ENCODE measurements around the gene LYSET.
"Not testable (repeated sequence)": the region's sequence is repeated elsewhere in the genome, so short reads cannot be mapped to it uniquely, and the experiment has no call there.

Gene LYSET

DNA sequence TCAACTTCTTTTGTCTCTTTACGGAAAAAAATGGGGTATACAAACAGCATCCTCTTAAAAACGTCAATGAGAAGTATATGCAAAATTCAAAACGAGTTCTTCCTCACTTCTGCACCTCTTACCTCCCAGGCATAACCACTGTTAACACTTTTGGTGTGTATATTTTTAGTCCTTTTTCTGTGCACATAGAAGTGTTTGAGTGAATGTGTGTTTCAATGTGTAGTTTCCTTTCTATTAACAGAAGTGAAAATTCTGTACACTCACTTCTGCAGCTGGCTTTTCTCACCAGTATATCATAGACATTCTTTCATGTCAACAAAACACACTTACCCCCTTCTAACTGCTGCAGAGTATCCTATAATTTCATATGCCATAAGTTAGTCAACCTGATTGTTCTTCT lies 27.3 kb downstream of the LYSET start:
- Histone ChIP-seq H3K27ac (no peak overlapping the region), H3K4me3 (no peak overlapping the region)

DNA sequence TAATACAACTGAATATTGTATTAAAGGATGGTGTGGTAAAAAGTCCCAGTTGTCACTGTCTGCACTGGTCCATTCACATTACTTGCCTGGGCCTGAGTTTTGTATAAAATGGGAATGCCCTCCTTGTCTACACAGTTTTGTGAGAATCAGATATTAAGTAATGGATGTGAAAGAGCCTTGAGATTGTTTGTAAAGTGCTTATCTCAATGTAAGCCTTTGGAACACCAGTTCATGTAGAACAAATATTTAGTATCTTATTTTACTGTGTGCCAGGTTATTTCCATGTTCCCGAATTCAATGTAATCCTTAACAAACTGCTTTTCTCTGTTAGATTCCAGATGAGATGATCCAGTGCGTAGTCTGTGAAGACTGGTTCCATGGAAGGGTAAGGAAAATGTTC lies 29.5 kb downstream of the LYSET start:
- Histone ChIP-seq H3K27ac (no peak overlapping the region), H3K4me3 (no peak overlapping the region)

DNA sequence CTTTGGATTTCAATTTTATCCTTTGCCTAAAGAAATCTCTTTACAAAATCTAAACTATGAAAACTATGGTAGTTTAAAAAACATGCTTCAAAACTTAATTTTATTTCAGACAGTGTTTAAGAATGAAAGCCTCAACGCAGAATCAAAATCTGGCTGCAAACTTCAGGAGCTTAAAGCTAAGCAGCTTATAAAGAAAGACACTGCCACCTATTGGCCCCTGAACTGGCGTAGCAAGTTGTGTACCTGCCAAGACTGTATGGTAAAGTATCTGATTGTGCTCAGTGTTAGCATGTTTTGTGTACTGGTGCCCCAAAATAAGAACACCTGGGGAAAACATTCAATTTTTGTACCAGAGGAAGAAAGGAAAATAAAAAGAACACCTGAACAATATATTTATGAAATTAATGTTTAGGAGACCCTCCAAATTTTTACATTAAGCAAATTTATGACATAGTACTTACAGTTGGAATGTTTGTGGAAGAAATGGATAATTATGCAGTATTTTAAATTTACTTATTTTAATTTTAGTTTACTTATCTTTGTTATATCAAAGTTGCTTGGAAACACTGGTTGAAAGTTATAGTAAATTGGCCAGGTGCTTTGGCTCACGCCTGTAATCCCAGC lies 34.1 kb downstream of the LYSET start:
- Histone ChIP-seq H3K4me3 (no peak overlapping the region), H3K27ac (no peak overlapping the region)

DNA sequence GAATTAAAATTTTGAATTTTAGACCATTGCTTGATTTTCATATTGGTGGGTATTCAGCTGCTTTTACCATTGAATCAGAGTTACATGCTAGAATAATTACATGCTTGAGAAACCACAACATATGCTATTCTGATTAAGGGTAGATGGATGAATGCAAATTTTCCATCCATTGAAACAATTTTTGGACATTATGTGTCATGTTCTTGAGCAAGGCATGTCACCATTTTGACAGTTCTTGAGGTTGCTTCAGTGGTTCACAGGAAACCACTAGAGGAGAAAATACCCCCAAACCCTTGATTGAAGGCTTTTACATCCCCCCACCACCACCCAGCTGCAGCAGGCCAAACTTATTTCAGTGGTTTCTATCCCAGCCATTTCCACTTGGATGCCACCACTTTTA lies 35.4 kb downstream of the LYSET start:
- H3K4me3 ChIP-seq = no peak overlapping the region

DNA sequence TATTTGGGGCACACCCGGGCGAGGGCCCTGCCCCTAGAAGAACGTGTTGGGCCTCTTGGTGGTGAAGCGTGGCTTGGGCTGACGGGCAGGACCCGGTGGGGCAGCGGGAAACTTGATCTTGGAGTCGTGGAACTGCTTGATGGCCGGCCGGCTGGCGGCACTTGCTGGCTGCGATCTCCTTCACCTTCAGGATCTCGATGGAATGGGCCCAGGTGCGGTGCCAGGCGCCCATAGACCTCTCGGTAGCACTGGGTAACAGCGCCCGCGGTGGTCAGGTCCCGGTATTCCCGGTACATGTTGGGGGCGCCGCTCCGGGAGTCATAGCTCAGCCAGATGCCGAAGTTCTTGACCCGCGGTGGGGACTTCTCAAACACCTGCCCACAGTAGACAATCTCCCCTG lies 38.4 kb downstream of the LYSET start:
- Histone ChIP-seq H3K4me3 (no peak overlapping the region), H3K27ac (no peak overlapping the region)

More for the DNA sequence above, 35.4 kb downstream of the LYSET start:
- no peak overlapping the region for H3K27ac ChIP-seq

DNA sequence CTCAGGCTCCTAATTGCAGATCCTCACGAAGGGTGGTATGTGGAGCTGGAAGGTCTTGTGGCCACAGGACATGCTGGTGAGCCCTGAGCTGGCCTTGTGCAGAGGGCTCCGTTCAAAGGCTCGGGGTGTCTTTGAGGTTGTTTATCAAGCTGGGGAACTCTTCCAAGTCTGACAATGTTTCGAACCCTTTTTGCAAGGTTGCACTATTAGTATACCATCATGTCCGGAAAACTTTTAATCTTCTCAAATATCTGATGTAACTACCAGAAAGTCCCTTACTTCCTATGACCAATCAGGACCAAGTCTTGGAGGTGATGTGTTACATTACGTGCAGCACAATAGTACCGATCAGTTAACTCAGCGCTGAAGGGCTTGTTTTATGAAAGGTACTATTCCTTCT lies 43.4 kb downstream of the LYSET start:
- Histone ChIP-seq H3K4me3 (no peak overlapping the region), H3K27ac (no peak overlapping the region)

DNA sequence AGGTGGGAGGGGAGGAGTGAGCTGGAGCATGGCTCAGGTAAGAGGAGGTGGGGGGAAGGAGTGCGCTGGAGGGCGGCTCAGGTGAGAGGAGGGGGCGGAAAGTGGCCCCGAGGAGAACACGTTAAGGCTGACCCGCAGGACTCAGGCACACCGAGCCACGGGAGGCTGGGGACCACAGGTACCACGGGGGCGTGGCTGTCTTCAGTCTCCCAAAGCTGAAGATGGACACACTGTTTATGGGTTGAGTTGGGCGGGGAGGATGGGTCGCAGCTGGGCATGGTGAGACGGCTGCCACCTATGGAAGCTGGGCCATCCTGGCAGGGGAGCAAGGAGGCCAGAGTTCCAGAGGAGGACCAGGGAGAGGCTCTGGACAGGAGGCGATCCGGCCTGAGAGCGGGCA lies 45.4 kb downstream of the LYSET start:
- Histone ChIP-seq H3K4me3 (no peak overlapping the region), H3K27ac (no peak overlapping the region)

DNA sequence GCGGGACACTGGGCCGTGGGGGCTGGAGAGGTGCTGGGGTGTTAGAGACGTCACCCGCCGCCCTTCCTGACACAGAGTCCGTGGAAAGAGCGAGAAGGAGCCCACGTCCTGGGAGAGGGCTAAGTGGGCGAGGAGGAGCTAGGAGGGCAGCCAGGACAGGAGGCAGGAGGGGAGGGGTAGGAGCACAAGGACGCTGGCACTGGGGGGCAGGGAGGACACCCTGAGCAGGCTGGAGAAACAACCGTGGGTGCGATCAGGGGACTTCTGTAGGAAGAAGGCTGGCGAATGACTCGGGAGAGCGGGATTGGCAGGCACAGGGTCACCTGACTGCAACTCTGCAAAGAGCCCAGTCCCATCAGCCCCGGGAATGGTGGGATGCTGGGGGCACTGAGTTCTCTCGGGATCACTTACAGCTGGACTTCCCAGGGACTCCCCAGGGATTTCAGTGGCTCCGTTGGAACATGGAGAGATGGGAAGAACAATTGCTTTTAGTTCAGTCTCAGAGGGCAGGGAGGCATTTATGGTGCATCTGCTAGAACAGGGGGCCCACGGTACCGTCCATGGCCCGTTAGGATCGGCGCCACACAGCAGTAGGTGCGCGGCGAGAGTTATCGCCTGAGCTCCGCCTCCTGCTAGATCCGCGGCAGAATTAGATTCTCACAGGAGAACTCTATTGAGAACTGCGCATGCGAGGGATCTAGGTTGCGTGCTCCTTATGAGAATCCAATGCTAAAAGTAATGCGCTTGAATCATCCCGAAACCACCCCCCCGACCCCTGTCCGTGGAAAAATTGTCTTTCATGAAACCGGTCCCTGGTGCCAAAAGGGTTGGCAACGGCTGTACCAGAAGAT lies 46.2 kb downstream of the LYSET start:
- no peak overlapping the region for H3K27ac ChIP-seq
- H3K4me3 ChIP-seq = peak overlapping the region; percentile 21 to 36 (median 25)

DNA sequence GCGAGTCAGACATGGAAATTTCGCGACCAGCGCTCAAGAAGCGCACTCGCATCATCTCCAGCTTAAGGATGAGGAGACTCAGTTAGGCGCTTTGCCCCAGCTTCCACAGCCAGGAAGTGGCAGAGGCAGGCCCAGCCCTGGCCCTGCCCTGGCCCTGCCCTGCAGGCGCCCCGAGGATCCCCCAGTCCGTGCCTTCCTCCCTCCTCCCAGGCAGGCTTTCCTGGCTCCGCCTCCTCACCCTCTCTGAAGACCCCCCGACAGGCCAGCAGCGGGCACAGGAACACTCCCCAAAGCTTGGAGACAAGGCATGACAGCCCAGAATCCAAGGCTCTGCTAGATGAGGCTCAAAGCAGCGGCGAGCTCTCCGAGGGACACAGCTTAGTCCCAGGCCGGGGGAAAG lies 47.0 kb downstream of the LYSET start:
- Histone ChIP-seq H3K27ac (no peak overlapping the region), H3K4me3 (peak overlapping the region in 1 of 7 experiments; percentile 36)

DNA sequence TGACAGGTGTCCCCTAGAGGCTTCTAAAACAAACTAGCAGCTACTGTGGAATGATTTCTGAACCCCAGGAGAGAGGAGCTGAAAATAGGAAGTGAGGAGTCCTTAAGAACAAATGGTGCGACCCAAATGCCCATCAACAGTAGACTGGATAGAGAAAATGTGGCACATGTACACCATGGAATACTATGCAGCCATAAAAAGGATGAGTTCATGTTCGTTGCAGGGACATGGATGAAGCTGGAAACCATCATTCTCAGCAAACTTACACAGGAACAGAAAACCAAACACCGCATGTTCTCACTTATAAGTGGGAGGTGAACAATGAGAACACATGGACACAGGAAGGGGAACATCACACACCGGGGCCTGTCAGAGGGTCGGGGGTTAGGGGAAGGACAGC lies 48.0 kb downstream of the LYSET start:
- not testable (repeated sequence) for H3K27ac ChIP-seq, H3K4me3 ChIP-seq

DNA sequence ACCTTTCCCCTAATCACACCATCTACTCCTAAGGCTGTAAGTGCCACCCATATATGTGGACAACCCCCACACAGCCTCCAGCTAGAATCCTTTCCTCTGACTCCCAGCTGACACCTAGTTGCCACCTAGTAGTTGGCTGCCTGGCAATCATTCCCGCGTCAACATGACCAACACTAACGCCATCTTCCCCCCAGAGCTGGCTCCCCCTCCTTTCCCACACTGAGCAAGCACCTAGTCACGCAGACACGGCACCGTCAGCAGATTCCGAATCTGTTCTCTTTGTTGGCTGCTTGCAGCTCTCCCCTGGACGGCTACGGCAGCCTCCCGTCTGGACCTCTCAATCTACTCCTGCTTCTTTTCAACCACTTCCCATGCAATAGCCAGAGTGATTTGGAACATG lies 49.7 kb downstream of the LYSET start:
- no peak overlapping the region for H3K4me3 ChIP-seq
- H3K27ac ChIP-seq = no peak overlapping the region
